Measurements from ENCODE around the gene CPN2.
A peak's percentile ranks its signal among the peaks of the same experiment; 100 is the strongest.

The CPN2 gene

GRCh38 chr3:194333981-194334320 is 17.2 kb downstream of the CPN2 start:
- 0 out of 2 replicates have a peak overlapping the region, but pooled peaks have one; percentile 29 for H2AFZ ChIP-seq (ENCODE audit: low read length)
- TF ChIP-seq, protein P1, sequence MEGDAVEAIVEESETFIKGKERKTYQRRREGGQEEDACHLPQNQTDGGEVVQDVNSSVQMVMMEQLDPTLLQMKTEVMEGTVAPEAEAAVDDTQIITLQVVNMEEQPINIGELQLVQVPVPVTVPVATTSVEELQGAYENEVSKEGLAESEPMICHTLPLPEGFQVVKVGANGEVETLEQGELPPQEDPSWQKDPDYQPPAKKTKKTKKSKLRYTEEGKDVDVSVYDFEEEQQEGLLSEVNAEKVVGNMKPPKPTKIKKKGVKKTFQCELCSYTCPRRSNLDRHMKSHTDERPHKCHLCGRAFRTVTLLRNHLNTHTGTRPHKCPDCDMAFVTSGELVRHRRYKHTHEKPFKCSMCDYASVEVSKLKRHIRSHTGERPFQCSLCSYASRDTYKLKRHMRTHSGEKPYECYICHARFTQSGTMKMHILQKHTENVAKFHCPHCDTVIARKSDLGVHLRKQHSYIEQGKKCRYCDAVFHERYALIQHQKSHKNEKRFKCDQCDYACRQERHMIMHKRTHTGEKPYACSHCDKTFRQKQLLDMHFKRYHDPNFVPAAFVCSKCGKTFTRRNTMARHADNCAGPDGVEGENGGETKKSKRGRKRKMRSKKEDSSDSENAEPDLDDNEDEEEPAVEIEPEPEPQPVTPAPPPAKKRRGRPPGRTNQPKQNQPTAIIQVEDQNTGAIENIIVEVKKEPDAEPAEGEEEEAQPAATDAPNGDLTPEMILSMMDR (conservative IDR thresholded peaks at IDR 0.05; ENCODE audit: low read length) = no peak
- no peak for TF ChIP-seq EZH2phosphoT487 (IDR thresholded peaks at IDR 0.05; ENCODE audit: borderline replicate concordance)
- peaks cover 8% of the 10 kb centered on the region for H3K4me1 ChIP-seq (ENCODE audit: insufficient read depth, low read length, poor library complexity, severe bottlenecking)

DNA sequence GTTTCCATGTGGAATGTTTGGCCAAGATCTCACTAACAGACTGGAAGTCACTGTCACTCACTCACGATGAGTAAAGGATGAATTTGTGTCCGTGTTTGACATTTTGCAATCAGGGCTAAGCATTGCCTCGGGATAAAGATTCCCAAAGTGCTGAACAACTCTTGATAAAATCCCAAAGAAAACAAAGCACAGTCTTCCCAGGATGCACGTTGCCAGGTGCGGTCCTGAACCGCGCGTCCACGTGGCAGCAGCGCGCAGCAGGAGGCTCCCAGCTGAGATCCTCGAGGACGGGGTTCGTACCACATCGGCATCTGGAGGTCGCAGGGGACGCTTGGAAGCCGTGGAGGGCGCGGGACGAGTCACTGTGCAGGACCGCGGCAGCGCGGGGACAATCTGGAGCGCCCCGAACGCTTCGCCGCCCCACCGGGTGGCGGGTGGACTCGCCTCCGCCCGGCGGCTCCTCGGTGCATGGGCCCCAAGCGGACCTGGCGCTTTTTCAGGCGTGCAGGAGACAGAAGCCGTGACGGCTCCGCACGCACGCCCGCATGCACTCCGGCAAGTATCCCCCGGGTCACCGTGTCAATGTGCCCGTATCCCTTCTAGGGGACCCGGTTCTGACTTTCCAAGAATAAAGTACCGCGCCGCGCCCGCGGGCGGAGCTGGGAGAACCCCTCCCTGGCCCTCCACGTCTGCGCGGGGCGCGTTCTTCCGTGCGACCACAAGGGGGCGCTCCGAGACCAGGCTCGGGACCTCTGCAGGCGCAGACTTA is 17.7 kb downstream of the CPN2 start:
- no peaks in the 10 kb centered on the region for H3K36me3 ChIP-seq (ENCODE audit: insufficient read depth, low read length)
- H3K4me2 ChIP-seq (ENCODE audit: low read depth, low read length, poor library complexity, severe bottlenecking) = peak overlapping the region; percentile 76
- H4K20me1 ChIP-seq (ENCODE audit: insufficient read depth, low read length, poor library complexity, severe bottlenecking) = no peaks in the 10 kb centered on the region
- peaks cover 6% of the 10 kb centered on the region for H3K27me3 ChIP-seq (ENCODE audit: insufficient read depth, low read length, poor library complexity, severe bottlenecking)
- H3K4me1 ChIP-seq (ENCODE audit: insufficient read depth, low read length, poor library complexity, severe bottlenecking) = peaks cover 8% of the 10 kb centered on the region
- no peaks in the 10 kb centered on the region for H3K79me2 ChIP-seq (ENCODE audit: insufficient read depth, low read length)
- H3K9ac ChIP-seq (ENCODE audit: low read depth, low read length, poor library complexity, severe bottlenecking) = peak overlapping the region; percentile 39
- H2AFZ ChIP-seq (ENCODE audit: low read length) = peak overlapping the region; percentile 88
- no peaks in the 10 kb centered on the region for H3K9me3 ChIP-seq (ENCODE audit: insufficient read depth, low read depth, low read length)
- TF ChIP-seq EZH2phosphoT487 (IDR thresholded peaks at IDR 0.05; ENCODE audit: borderline replicate concordance) = no peak
- TF ChIP-seq, protein P1 (conservative IDR thresholded peaks at IDR 0.05; ENCODE audit: low read length) = peak; percentile 96
- H3K4me3 ChIP-seq (ENCODE audit: low read length, poor library complexity, severe bottlenecking) = peak overlapping the region; percentile 70
- no peaks in the 10 kb centered on the region for H3K9me2 ChIP-seq (replicated peaks; ENCODE audit: low read depth, low read length)
- H3F3A ChIP-seq (ENCODE audit: low read depth) = no peaks in the 10 kb centered on the region

More at GRCh38 chr3:194333981-194334320, 17.2 kb downstream of the CPN2 start:
- Histone ChIP-seq H3F3A (ENCODE audit: low read depth) (no peaks in the 10 kb centered on the region), H3K79me2 (ENCODE audit: insufficient read depth, low read length) (no peaks in the 10 kb centered on the region), H4K20me1 (ENCODE audit: insufficient read depth, low read length, poor library complexity, severe bottlenecking) (no peaks in the 10 kb centered on the region), H3K9ac (ENCODE audit: low read depth, low read length, poor library complexity, severe bottlenecking) (no peak overlapping the region), H3K9me3 (ENCODE audit: insufficient read depth, low read depth, low read length) (no peaks in the 10 kb centered on the region), H3K36me3 (ENCODE audit: insufficient read depth, low read length) (no peaks in the 10 kb centered on the region), H3K9me2 (replicated peaks; ENCODE audit: low read depth, low read length) (no peaks in the 10 kb centered on the region), H3K27me3 (ENCODE audit: insufficient read depth, low read length, poor library complexity, severe bottlenecking) (peaks cover 6% of the 10 kb centered on the region), H3K4me3 (ENCODE audit: low read length, poor library complexity, severe bottlenecking) (peak overlapping the region; percentile 70), H3K4me2 (ENCODE audit: low read depth, low read length, poor library complexity, severe bottlenecking) (peak overlapping the region; percentile 76)

DNA sequence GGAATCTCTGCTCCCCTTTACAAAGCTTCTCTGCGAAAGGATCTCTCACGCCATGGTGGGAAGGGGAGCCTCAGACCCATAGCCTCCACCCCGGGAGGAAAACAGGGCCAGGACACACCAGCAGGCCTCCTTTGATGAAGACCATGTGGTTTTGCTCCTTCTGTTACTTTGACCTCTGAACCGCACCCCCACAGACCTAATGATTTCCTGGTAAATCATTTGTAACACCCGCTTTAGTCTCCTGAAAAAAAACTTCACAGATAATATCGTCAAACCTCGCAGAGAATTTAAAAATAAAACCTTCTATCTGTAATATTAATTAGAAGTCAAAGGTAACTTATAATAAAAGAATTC is 18.3 kb downstream of the CPN2 start:
- H3K9ac ChIP-seq (ENCODE audit: low read depth, low read length, poor library complexity, severe bottlenecking) = no peak overlapping the region
- H2AFZ ChIP-seq (ENCODE audit: low read length) = peak overlapping the region; percentile 88

More for the DNA sequence above, 18.3 kb downstream of the CPN2 start:
- Histone ChIP-seq H3K4me2 (ENCODE audit: low read depth, low read length, poor library complexity, severe bottlenecking) (peak overlapping the region; percentile 76), H3K9me3 (ENCODE audit: insufficient read depth, low read depth, low read length) (no peaks in the 10 kb centered on the region), H3K36me3 (ENCODE audit: insufficient read depth, low read length) (no peaks in the 10 kb centered on the region), H3K4me3 (ENCODE audit: low read length, poor library complexity, severe bottlenecking) (no peak overlapping the region), H3K79me2 (ENCODE audit: insufficient read depth, low read length) (no peaks in the 10 kb centered on the region), H3K9me2 (replicated peaks; ENCODE audit: low read depth, low read length) (no peaks in the 10 kb centered on the region), H3K4me1 (ENCODE audit: insufficient read depth, low read length, poor library complexity, severe bottlenecking) (peaks cover 8% of the 10 kb centered on the region), H3F3A (ENCODE audit: low read depth) (no peaks in the 10 kb centered on the region), H4K20me1 (ENCODE audit: insufficient read depth, low read length, poor library complexity, severe bottlenecking) (no peaks in the 10 kb centered on the region), H3K27me3 (ENCODE audit: insufficient read depth, low read length, poor library complexity, severe bottlenecking) (peaks cover 6% of the 10 kb centered on the region)
- TF ChIP-seq, protein P1 (conservative IDR thresholded peaks at IDR 0.05; ENCODE audit: low read length) = no peak
- TF ChIP-seq EZH2phosphoT487 (IDR thresholded peaks at IDR 0.05; ENCODE audit: borderline replicate concordance) = no peak
